GM18508 (cell line): ENCODE results near the gene GFRA3.
"Not testable (repeated sequence)": the region's sequence is repeated elsewhere in the genome, so short reads cannot be mapped to it uniquely, and the experiment has no call there.

Experiments used
- ATAC-seq: cut with Tn5 transposase; IDR thresholded peaks from one replicate; pipeline ENCODE4 v1.9.1; 2021; ENCODE audit warnings: moderate number of reproducible peaks; ENCODE audit not compliant: insufficient read depth, unreplicated experiment

The GFRA3 gene, protein sequence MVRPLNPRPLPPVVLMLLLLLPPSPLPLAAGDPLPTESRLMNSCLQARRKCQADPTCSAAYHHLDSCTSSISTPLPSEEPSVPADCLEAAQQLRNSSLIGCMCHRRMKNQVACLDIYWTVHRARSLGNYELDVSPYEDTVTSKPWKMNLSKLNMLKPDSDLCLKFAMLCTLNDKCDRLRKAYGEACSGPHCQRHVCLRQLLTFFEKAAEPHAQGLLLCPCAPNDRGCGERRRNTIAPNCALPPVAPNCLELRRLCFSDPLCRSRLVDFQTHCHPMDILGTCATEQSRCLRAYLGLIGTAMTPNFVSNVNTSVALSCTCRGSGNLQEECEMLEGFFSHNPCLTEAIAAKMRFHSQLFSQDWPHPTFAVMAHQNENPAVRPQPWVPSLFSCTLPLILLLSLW

DNA sequence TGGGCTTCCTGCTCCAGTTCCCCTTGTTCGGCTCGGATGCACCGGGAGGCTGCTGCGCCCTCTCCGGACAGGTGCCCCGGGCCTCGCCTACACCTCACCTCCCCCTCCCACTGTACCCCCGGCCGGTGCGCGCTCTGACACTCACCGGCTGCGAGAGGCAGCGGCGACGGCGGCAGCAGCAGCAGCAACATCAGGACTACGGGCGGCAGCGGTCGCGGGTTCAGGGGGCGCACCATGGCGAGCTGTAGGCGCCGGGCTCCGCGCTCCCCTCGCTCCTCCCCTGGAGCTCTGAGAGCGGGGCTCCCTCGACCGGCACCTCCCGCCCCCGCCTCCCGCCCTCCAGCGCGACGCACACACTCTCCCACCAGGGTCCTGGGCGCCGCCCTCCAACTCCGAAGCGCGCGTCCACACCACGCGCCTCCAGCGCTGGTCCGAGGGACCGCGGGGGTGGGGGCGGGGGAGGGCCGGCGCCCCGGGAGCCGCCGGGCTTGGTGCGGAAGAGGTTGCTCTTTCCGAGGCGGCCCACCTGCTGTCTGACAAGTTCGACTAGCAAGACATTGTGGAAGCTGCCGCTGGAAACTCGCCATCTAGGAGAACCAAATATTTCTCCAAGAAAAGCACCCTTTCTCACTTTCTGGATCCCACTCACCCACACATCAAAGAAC, at the start of gene GFRA3:
GFRA3 (minus strand) TSS at position 433 of the 665 bp plus-strand sequence; CDS start at position 236, 197 bp downstream.
- no peak for ATAC-seq

DNA sequence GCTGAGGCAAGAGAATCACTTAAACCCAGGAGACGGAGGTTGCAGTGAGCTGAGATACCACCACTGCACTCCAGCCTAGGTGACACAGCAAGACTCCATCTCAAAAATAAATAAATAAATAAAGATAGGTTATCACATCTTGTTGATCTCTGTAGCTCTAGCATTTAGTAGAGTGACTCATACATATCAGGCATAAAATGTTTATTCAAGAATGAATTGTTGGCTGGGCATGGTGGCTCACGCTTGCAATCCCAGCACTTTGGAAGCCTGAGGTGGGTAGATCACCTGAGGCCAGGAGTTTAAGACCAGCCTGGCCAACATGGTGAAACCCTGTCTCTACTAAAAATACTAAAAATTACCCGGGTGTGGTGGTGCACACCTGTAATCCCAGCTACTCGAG, 43.8 kb upstream of the GFRA3 start:
- ATAC-seq = not testable (repeated sequence)

DNA sequence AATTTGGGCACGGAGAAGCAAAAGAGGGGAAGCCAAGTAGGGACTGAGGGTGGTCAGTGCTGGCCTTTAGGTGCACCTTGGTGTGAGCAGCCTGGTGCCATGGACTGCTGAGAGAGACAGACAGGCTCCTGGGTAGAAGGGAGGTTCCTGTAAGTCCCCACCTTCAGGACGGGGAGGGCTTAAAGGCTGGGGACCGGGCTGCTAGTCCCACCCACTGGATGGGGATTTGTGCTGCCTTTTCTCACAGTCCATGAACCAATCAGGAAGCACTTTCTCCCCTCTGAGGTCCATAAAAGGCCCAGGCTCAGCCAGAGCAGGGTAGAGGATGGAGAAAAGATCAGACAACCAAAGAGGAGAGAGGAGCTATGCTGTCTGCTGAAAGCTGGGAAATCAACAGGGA, 41.9 kb upstream of the GFRA3 start:
- ATAC-seq = no peak

DNA sequence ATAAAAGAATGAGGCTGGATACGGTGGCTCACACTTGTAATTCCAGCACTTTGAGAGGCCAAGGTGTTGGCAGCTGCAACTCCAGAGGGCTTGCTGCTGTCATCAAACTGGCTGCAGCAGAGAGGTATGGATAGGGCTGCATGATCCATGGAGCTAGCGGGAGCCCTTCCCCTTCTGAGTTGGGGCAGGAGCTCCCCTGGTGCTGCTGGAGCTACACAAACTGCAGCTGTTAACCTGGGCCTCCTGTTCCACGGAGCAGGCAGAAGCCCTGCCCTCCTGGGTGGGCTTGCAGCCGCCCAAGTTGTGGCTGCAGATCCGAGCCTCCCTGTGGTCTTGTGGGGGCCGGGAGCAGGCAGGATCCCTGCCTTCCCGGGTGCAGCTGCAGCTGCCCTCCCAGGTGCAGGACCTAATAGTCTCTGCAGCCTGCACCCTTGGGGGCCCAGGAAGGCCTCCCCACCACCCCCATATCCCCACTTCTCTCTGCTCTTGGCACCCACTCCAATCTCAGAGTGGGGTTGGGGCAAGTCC, 41.4 kb upstream of the GFRA3 start:
- no peak for ATAC-seq

DNA sequence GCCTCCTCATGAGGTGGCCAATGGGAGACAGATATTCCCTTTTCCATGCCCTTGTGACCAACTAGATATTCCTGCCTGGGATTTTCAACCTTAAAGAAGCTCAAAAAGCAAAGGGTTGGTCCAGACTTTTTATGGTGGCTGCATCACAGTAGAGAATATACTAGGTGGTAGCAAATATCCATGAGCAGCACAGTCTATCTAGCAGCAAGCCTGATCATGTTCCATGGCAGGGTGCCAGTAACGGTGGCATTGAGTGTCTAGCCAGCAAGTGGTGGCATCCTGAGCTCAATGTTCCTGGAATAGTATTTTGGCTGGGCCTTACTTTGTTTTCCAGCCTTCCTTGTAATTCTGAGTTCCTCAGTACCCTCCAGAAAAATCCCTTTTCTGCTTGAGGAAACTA, 31.4 kb upstream of the GFRA3 start:
- no peak for ATAC-seq

DNA sequence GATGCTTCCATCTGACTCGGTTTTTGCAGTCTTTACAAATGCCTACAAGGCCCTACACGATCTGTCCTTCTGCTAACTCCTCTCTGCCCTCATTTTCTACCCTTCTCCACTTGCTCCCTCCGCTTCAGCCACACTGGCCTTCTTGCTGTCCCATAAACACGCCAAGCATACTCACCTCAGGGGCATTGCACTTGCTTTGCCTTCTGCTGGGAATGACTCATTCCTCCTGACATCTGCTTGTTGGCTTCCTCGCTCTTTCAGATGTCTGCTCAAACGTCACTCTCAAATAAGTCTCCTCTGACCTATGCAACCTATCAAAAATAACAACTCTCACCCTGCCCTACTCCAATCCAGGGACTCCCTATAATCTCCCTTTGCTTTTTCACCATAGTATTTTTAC, 29.0 kb upstream of the GFRA3 start:
- ATAC-seq = no peak

DNA sequence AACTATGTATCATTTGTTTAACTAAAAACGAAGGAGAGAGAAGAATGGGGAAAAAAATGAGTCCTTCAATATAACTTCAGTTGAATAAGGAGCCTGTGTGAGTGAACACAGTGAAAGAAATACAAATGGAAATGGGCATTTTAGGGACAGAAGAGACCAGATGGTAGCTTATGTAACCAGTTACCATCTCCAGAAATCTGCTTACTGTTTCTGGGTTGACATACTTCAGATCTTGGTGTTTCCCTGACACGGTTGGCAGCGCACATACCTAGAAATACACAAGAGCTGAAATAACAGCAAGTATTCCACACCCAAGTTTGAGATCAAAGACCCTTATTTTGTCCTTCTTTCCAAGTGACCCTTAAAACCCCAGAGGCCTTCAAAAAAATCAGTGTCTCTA, 14.9 kb upstream of the GFRA3 start:
- no peak for ATAC-seq

DNA sequence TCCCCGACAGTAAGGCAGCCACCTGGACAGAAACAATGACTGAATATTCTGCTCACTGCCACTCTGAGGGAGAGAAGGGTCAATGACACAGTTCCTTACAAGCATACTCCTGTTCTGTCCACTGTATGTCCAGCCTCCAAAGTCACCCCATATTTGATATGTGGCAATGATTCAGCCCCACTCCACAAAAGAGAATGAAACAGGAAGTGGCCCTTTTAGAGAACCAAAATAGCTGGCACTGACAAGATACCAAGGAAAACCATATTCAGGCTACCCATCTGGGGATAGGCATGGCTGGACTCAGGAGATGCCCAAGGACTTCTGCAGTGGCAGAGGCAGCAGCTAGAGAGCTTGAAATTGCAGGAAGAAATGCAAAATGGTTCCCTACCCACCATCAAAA, 12.8 kb upstream of the GFRA3 start:
- ATAC-seq = no peak

DNA sequence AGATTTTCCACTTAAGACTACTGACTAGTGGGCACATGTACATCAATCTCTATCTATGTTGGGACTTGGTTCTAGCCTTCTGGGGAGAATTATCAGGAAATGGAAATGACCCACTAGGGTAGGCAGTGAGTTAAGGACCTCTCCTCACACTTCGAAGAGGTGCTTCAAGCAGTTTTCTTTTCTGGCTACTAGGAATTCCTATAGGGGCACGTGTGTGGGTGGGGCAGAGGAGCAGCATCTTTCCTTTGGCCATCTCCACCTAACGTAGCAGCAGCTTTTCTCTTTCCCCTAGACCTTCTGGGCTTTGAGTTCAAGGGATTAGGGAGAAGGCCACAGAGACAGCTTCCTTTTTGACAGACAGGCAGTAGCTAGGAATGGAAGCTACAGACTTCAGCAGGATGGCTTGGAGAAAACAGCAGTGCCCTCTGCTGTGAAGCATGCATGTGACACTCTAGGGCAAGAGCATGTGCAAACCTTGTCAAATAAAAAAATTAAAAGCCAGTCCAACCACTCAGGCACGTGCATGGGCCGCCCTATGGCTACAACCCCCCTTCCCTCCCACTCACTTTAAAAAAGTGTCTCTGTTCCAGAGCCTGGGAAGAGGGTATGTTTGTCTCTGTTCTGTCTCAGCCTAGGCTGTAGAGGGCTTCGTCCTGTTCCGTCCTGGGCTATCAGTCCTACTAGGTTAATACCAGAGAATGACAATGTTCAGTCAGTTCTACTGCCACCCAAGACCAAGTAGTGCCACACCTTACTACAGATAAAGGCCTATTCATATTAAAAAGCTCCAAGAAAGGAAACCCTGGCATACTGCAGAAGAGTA, 8.7 kb upstream of the GFRA3 start:
- ATAC-seq = no peak

DNA sequence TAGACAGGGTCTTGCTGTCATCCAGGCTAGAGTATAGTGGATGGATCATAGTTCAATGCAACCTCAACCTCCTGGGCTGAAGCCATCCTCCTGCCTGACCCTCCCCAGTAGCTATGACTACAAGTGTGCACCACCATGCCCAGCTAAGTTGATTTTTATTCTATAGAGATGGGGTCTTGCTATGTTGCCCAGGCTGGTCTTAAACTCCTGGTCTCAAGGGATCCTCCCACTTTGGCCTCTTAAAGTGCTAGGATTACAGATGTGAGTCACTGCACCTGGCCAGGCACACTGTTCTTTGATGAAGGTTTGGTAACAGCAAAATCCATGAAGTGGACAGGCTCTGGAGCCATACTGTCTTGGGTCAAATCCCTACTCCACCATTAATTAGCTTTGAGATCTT, 6.5 kb upstream of the GFRA3 start:
- ATAC-seq = no peak

DNA sequence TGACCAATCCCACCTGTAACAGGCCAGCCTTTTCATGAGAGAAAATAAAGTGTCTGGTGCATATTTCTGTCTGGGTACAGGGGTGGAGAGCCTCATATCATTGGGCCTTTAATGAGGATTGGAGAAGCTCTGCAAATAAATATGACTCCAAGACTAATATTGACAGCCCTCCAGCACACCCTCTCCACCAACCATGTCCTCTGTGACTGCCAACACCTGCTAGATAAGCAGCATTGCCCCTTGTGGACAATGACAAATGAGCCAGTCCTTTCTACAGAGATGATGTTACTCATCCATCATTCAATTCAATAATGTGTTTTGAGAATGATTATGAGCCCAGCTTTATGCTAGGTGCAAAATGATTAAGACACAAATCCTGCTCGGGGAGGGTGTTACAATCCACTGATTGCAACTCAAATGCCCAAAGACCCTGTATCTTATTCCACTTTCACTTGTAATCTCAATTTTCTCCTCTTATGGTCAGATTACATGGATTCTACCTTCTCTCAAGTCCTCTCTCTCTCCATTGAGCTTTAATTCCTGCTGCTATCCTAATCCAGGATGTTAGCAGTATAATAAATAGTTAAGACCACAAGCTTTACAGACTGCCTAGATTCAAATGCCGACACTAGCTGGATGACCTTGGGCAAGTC, 2.1 kb upstream of the GFRA3 start:
- no peak for ATAC-seq

DNA sequence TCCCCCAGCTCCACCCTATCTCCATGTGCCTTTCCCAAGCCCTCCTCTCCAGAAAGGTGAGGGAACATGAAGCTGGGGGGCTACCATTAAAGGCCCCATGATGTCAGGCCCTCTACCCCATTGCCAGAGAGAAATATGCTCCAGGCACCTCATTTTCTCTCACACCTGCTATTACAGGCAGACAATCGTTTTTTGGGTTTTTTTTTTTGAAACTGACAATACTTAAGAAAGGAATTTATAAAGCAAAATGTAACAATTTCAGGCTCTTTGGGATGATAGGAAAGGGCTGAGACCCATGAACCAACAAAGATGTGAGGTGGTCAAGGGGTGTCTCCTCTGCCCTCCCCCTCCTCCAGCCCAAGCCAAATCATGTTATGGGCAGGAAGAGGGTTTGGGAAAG, 1.5 kb upstream of the GFRA3 start:
- ATAC-seq = no peak

DNA sequence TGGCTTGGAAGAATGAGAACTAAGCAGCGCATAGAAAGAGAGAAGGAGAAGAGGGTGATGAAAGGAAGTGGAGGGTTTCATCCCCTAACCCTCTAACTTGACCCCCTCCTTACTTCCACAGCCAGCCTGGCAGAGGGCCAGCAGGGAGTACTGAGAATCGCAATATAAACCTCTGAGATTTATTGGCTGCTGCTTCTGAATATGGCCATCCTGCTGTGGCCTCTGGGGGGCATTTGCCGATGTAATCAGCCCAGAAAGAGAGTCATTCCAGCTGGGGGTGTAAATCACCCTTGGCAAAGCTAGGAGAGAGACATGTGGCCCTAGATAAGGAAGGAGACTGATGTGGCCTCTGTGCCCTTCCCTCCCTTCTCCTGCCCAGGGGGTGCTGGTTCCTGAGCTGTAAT, 960 bp upstream of the GFRA3 start:
- no peak for ATAC-seq

DNA sequence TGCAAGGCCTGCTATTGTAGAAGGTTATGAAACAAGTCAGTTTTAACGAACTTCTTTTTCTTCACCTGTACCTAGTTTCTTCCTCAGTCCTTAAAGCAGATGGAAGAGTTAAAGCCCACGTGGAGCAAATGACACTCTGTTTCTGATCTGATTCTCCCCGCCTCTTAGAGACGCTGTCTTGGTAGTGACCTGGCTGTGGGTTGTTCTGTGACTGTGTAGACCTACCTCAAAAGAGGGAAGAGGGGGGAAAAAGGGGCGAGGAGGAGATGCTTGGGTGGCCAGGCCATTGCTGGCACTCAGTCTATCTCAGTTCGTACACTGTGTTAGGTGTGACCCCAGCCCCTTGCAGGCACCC, 610 bp downstream of the GFRA3 start:
- ATAC-seq = no peak

DNA sequence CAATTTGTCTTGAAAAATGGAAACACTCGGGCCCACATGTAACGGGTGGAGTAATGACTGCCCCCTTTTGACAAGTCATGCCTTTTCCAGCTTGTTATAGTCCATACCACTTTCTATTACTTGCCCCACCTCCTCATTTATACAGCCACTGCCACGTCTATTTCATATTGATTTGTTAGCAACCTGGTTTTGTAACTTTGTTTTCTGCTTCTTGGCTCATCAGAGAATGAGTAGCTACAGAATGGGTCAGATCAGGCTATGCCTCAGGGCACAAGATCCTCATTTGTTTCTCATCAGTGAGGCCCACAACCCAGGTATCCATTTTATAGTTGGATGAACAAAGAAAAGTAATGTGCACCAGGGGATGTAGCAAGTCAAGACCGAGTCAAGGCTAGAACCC, 1.7 kb downstream of the GFRA3 start:
- no peak for ATAC-seq

DNA sequence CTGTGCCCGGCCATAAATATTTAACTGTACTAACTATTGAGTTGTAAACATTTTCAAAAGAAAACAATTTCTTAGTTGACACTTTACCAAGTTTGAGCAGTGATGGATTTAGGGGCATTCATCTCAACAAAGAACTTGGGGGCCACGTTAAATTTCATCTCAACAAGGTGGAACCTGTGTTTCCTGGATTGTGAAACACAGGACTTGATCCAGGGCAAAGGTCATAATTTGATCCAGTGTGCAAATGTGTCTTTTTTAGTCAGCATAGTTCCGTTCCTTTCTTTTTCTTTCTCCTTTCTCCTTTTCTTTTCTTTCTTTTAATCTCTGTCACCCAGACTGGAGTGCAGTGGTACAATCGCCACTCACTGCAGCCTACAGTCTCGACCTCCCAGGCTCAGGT, 3.1 kb downstream of the GFRA3 start:
- ATAC-seq = no peak

DNA sequence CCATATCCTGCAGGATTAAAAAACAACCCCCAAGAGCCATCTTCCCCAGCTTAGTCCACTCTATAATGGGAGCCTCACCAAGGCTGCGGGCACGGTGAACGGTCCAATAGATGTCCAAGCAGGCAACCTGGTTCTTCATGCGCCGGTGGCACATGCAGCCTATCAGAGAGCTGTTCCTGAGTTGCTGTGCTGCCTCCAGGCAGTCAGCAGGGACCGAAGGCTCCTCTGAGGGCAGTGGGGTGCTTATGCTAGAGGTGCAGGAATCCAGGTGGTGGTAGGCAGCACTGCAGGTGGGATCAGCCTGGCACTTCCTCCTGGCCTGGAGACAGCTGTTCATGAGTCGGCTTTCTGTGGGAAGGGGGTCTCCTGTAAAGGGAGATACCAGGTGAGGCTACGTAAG, 10.2 kb downstream of the GFRA3 start:
- ATAC-seq = no peak

DNA sequence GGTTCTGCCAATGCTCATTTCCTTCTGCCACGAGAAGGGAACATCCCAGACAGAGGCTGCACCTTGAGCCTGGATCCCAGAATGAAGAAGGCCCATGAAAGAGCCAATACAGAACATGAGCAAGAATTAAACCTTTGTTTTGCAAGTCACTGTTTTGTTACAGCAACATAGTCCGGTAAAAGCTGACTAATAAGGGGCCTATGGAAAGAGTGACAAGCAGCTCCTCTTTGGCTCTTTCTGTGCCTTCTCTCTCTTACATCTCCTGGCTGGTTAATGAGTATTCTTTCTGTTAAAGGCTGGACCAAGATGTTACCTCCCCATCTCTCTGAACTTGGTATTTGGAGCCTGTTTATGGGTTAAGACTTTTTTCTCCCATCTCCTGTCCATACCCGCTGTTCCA, 10.8 kb downstream of the GFRA3 start:
- ATAC-seq = no peak

DNA sequence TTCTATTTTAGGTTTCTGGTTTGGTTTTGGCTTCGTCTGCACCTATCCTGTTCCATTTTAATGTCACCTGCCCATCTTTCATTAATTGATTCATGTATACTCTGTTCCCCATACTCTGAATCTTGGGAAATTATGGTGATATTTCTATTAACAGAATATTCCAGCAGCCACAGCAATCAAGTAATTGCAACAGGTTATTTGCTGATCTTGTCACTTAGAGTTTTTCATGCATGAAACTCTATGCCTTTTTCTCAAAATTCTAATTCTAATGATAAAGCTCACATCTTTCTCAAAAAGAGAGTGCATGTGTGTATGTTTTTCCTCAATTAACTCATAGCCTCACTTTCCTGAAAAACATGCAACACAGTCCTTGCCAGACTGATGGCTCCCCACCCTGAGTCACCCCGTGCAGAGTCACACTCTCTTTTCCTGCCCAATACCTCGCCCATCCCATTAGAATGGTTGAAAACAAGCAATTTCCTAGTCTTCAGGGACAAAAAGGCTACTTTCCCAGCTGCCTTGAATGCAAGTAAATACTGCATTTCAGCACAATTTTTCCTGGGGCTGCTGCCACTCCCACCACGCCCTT, 15.6 kb downstream of the GFRA3 start:
- no peak for ATAC-seq

DNA sequence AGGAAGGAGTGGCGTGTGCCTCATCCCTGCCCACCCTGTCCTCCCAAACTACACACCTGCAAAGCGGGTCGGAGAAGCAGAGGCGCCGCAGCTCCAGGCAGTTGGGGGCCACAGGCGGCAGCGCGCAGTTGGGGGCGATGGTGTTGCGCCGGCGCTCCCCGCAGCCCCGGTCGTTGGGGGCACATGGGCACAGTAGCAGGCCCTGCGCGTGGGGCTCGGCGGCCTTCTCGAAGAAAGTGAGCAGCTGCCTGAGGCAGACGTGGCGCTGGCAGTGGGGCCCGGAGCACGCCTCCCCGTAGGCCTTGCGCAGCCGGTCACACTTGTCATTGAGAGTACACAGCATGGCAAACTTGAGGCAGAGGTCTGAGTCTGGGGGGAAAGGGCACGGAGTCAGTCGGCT, 16.8 kb downstream of the GFRA3 start:
- no peak for ATAC-seq
